Gastroesophageal sphincter (tissue), 4 donors: Measurements from ENCODE around the gene CSF1. TPM values are rescaled to one million over a fixed set of nuclear protein-coding genes. Genes with fewer than 3 reads are reported as not detected.

ENCODE experiments used
- ATAC-seq: fragments of 150-250 bp; one replicate; pipeline ENCODE4 v1.9.1; 2016; ENCODE audit warnings: mild to moderate bottlenecking, moderate library complexity
- H3K27ac ChIP-seq, 4 donors: fragments of 200-600 bp; sonication (generic) in 3 of 4; 1 replicate in 3 of 4; 2 replicates in 1 of 4; pipeline ENCODE4 v1.5.1; 2016 to 2019
- H3K27me3 ChIP-seq: fragments of 200-600 bp; sonication (generic); one replicate; pipeline ENCODE4 v1.5.1; 2019
- H3K36me3 ChIP-seq, 2 donors: fragments of 200-600 bp; sonication (generic); one replicate each; pipeline ENCODE4 v1.5.1; 2019; ENCODE audit warnings: control low read depth in 1 of 2
- H3K4me1 ChIP-seq, 3 donors: fragments of 200-600 bp; sonication (generic); 1 replicate in 2 of 3; 2 replicates in 1 of 3; pipeline ENCODE4 v1.5.1; 2016 to 2019; ENCODE audit warnings: control low read depth in 2 of 3
- H3K4me3 ChIP-seq, 2 donors: fragments of 200-600 bp; sonication (generic); one replicate each; pipeline ENCODE4 v1.5.1; 2019; ENCODE audit warnings: mild to moderate bottlenecking in 1 of 2, moderate library complexity in 1 of 2
- H3K9me3 ChIP-seq, 3 donors: fragments of 200-600 bp; sonication (generic); one replicate each; pipeline ENCODE4 v1.5.1; 2017 to 2019; ENCODE audit warnings: control low read depth in 2 of 3
- CTCF ChIP-seq, 4 experiments: fragments of 200-600 bp in 2 of 4; fragments of 450-650 bp in 2 of 4; sonication (generic) in 1 of 4; IDR thresholded peaks; one replicate each; pipeline ENCODE4 v1.5.1; 2017 to 2019; ENCODE audit warnings: antibody characterized with exemption in 4 of 4, mild to moderate bottlenecking in 2 of 4, moderate library complexity in 2 of 4
- EP300 ChIP-seq: sonication (generic); formaldehyde crosslinking; IDR thresholded peaks from one replicate; pipeline ENCODE4 v1.6.1; 2017; ENCODE audit warnings: antibody characterized with exemption, mild to moderate bottlenecking
- POLR2A ChIP-seq, 2 donors: fragments of 450-650 bp; IDR thresholded peaks; one replicate each; pipeline ENCODE4 v1.6.1; 2017; ENCODE audit warnings: antibody characterized with exemption in 2 of 2, mild to moderate bottlenecking in 2 of 2, moderate library complexity in 1 of 2
- POLR2AphosphoS5 ChIP-seq: sonication (generic); formaldehyde crosslinking; IDR thresholded peaks from one replicate; pipeline ENCODE4 v1.6.1; 2017; ENCODE audit warnings: antibody characterized with exemption
- WGBS, 2 donors: methylation state at CpG; one replicate each; pipeline ENCODE4 v1.1.5; 2018; ENCODE audit warnings: low coverage in 1 of 2; 5-methylcytosine and 5-hydroxymethylcytosine counted together
- total RNA-seq, 4 donors: library from RNA; depleted of rRNA; stranded (reverse); fragments of >200 nt; gene quantifications; one replicate each; pipeline ENCODE4 v1.1.0, GENCODE V29; 2016

CSF1 gene
- total RNA-seq, 4 donors from 2014 or later: 29.6 to 50.8 (median 45.9) TPM

GRCh38 chr1:109935451-109935900, 24.8 kb downstream of the CSF1 start:
- no peaks in the 10 kb centered on the region for H3K36me3 ChIP-seq

GRCh38 chr1:109937738-109938137, 27.1 kb downstream of the CSF1 start:
- TF ChIP-seq CTCF (IDR thresholded peaks at IDR 0.05) (no peak), EP300 (no peak), POLR2A (IDR thresholded peaks at IDR 0.05) (no peak)
- Histone ChIP-seq H3K27me3 (no peaks in the 10 kb centered on the region), H3K4me3 (no peak overlapping the region), H3K27ac (no peak overlapping the region), H3K4me1 (peaks cover 0 to 20% (median 9%) of the 10 kb centered on the region in 3 donors), H3K9me3 (peaks cover 0 to 20% (median 0%) of the 10 kb centered on the region in 3 donors), H3K36me3 (no peaks in the 10 kb centered on the region)
- WGBS, 2 donors: 100% methylated on average over 1 of the region's 1 CpG
- no peak for ATAC-seq

More at GRCh38 chr1:109935451-109935900, 24.8 kb downstream of the CSF1 start:
- H3K9me3 ChIP-seq: peaks cover 0 to 20% (median 0%) of the 10 kb centered on the region in 3 donors
- H3K4me1 ChIP-seq: peaks cover 0 to 34% (median 19%) of the 10 kb centered on the region in 3 donors
- 83% methylated on average over 2 of the region's 4 CpGs; no CpG with 5 or more reads in 1 of the 2 donors for WGBS, 2 donors
- no peak for TF ChIP-seq EP300
- no peak for TF ChIP-seq POLR2A (IDR thresholded peaks at IDR 0.05)
- TF ChIP-seq CTCF (IDR thresholded peaks at IDR 0.05): no peak
- TF ChIP-seq POLR2AphosphoS5: no peak
- H3K27ac ChIP-seq: no peak overlapping the region
- ATAC-seq: no peak
- no peaks in the 10 kb centered on the region for H3K27me3 ChIP-seq
- H3K4me3 ChIP-seq: no peak overlapping the region

- no peak overlapping the region for H3K27ac ChIP-seq
- H3K27me3 ChIP-seq: no peaks in the 10 kb centered on the region
- peaks cover 0 to 19% (median 8%) of the 10 kb centered on the region in 3 donors for H3K4me1 ChIP-seq
- H3K36me3 ChIP-seq: no peaks in the 10 kb centered on the region
- WGBS, 2 donors: 94 to 100% methylated on average over 2 of the region's 2 CpGs
- no peak for ATAC-seq
- peaks cover 0 to 20% (median 0%) of the 10 kb centered on the region in 3 donors for H3K9me3 ChIP-seq
- TF ChIP-seq POLR2A (IDR thresholded peaks at IDR 0.05) (no peak), POLR2AphosphoS5 (no peak), EP300 (no peak), CTCF (IDR thresholded peaks at IDR 0.05) (no peak)
- H3K4me3 ChIP-seq: no peak overlapping the region
Observed at GRCh38 chr1:109938556-109938955, 27.9 kb downstream of the CSF1 start.

- no peak for TF ChIP-seq POLR2A (IDR thresholded peaks at IDR 0.05)
- no peak for TF ChIP-seq CTCF (IDR thresholded peaks at IDR 0.05)
- no peak for TF ChIP-seq EP300
- TF ChIP-seq POLR2AphosphoS5: no peak
- no peaks in the 10 kb centered on the region for H3K27me3 ChIP-seq
- H3K4me3 ChIP-seq: no peak overlapping the region
- no peaks in the 10 kb centered on the region for H3K36me3 ChIP-seq
- WGBS, 2 donors: 93 to 100% methylated on average over 2 of the region's 2 CpGs
- ATAC-seq: no peak
- H3K4me1 ChIP-seq: no peaks in the 10 kb centered on the region
- no peak overlapping the region for H3K27ac ChIP-seq
- peaks cover 0 to 12% (median 0%) of the 10 kb centered on the region in 3 donors for H3K9me3 ChIP-seq
Observed at GRCh38 chr1:109942434-109942833, 31.8 kb downstream of the CSF1 start.

GRCh38 chr1:109944541-109944940, 33.9 kb downstream of the CSF1 start:
- no peaks in the 10 kb centered on the region for H3K4me1 ChIP-seq
- 85% methylated on average over 2 of the region's 2 CpGs for WGBS, 2 donors
- no peaks in the 10 kb centered on the region for H3K9me3 ChIP-seq
- no peak overlapping the region for H3K4me3 ChIP-seq
- no peak for ATAC-seq
- H3K27ac ChIP-seq: no peak overlapping the region
- H3K36me3 ChIP-seq: no peaks in the 10 kb centered on the region
- no peaks in the 10 kb centered on the region for H3K27me3 ChIP-seq
- TF ChIP-seq POLR2A (IDR thresholded peaks at IDR 0.05) (no peak), EP300 (no peak), CTCF (IDR thresholded peaks at IDR 0.05) (no peak), POLR2AphosphoS5 (no peak)
